Measurements from ENCODE around the gene LRRC57. TPM values are rescaled to one million over a fixed set of nuclear protein-coding genes. Genes with fewer than 3 reads are reported as not detected.

The LRRC57 gene
- total RNA-seq, 1 experiment from 2014 or later = 16.6 TPM

DNA sequence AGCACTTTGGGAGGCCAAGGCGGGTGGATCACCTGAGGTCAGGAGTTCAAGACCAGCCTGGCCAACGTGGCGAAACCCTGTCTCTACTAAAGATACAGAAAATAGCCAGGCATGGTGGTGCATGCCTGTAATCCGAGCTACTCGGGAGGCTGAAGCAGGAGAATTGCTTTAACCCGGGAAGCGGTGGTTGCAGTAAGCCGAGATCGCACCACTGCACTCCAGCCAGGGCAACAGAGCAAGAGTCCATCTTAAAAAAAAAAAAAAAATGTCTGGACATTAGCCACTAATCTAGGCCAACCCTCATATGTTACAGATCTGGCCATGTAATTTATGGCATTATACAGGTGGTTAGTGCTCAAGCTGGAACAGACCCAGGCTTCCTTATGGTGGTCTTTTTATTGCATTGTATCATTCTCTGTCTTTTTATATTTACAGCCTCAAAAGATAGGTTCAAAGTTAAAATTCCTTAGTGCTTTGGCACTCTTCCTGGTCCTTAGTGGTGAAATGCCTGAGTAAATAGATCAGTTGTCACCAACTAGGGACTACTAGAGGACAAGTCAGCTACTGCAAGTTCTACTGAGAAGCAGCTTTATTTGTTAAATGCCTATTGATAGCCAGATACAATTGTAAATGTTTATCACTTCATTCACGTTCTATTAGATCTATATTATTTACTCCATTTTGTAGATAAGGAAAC, 42.8 kb upstream of the LRRC57 start:
- H3K27me3 ChIP-seq (ENCODE audit: insufficient read depth, low read length) = no peaks in the 10 kb centered on the region
- no TSS peak for BruUV-seq (replicated peaks)

More for the DNA sequence above, 42.8 kb upstream of the LRRC57 start:
- Histone ChIP-seq H3K36me3 (ENCODE audit: control insufficient read depth in 1 of 2, insufficient read depth in 2 of 2, low read length in 2 of 2) (no peaks in the 10 kb centered on the region), H4K20me1 (ENCODE audit: insufficient read depth) (no peaks in the 10 kb centered on the region), H3K79me2 (ENCODE audit: insufficient read depth, low read length) (no peaks in the 10 kb centered on the region), H3K4me1 (ENCODE audit: control insufficient read depth in 1 of 2, insufficient read depth in 2 of 2, low read length in 2 of 2) (peaks cover 3 to 8% of the 10 kb centered on the region in 2 experiments; a peak in 3 of 4 replicates), H2AFZ (ENCODE audit: low read depth, low read length, poor library complexity, severe bottlenecking) (no peak overlapping the region), H3K9me2 (ENCODE audit: insufficient read depth) (no peaks in the 10 kb centered on the region), H3K27ac (ENCODE audit: low read depth, low read length) (no peak overlapping the region), H3K4me3 (replicated peaks in 1 of 2; ENCODE audit: low read depth in 1 of 2, low read length in 2 of 2) (no peak overlapping the region), H3K9ac (ENCODE audit: low read length) (no peak overlapping the region), H3K4me2 (ENCODE audit: low read length) (no peak overlapping the region), H3K9me3 (ENCODE audit: control insufficient read depth in 1 of 2, insufficient read depth in 1 of 2, low read depth in 1 of 2, low read length in 2 of 2) (no peaks in the 10 kb centered on the region)
- DNase-seq (ENCODE audit: low read depth, low spot score) (no peak), ATAC-seq (peak; percentile 83)
- intact Hi-C loops (cut with micrococcal nuclease) = no loop called here
- TF ChIP-seq, protein P1, sequence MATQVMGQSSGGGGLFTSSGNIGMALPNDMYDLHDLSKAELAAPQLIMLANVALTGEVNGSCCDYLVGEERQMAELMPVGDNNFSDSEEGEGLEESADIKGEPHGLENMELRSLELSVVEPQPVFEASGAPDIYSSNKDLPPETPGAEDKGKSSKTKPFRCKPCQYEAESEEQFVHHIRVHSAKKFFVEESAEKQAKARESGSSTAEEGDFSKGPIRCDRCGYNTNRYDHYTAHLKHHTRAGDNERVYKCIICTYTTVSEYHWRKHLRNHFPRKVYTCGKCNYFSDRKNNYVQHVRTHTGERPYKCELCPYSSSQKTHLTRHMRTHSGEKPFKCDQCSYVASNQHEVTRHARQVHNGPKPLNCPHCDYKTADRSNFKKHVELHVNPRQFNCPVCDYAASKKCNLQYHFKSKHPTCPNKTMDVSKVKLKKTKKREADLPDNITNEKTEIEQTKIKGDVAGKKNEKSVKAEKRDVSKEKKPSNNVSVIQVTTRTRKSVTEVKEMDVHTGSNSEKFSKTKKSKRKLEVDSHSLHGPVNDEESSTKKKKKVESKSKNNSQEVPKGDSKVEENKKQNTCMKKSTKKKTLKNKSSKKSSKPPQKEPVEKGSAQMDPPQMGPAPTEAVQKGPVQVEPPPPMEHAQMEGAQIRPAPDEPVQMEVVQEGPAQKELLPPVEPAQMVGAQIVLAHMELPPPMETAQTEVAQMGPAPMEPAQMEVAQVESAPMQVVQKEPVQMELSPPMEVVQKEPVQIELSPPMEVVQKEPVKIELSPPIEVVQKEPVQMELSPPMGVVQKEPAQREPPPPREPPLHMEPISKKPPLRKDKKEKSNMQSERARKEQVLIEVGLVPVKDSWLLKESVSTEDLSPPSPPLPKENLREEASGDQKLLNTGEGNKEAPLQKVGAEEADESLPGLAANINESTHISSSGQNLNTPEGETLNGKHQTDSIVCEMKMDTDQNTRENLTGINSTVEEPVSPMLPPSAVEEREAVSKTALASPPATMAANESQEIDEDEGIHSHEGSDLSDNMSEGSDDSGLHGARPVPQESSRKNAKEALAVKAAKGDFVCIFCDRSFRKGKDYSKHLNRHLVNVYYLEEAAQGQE (IDR thresholded peaks at IDR 0.05; ENCODE audit: low read depth) = no peak
- no peak for TF ChIP-seq FOSL1 (IDR thresholded peaks at IDR 0.05; ENCODE audit: low read depth)
- TF ChIP-seq SRF (IDR thresholded peaks at IDR 0.05; ENCODE audit: low read depth) = no peak
- no peak for TF ChIP-seq TCF7L2 (IDR thresholded peaks at IDR 0.05; ENCODE audit: borderline replicate concordance, extremely low read depth, insufficient read depth, insufficient read length)
- no peak for TF ChIP-seq SP1 (IDR thresholded peaks at IDR 0.05; ENCODE audit: low read depth)
- no peak for TF ChIP-seq ZFX (IDR thresholded peaks at IDR 0.05)
- no peak for TF ChIP-seq POLR2AphosphoS5 (IDR thresholded peaks at IDR 0.05; ENCODE audit: low read depth, low read length)
- TF ChIP-seq, protein P2, sequence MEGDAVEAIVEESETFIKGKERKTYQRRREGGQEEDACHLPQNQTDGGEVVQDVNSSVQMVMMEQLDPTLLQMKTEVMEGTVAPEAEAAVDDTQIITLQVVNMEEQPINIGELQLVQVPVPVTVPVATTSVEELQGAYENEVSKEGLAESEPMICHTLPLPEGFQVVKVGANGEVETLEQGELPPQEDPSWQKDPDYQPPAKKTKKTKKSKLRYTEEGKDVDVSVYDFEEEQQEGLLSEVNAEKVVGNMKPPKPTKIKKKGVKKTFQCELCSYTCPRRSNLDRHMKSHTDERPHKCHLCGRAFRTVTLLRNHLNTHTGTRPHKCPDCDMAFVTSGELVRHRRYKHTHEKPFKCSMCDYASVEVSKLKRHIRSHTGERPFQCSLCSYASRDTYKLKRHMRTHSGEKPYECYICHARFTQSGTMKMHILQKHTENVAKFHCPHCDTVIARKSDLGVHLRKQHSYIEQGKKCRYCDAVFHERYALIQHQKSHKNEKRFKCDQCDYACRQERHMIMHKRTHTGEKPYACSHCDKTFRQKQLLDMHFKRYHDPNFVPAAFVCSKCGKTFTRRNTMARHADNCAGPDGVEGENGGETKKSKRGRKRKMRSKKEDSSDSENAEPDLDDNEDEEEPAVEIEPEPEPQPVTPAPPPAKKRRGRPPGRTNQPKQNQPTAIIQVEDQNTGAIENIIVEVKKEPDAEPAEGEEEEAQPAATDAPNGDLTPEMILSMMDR (IDR thresholded peaks at IDR 0.05 in 2 of 3, conservative IDR thresholded peaks at IDR 0.05 in 1 of 3; ENCODE audit: borderline replicate concordance in 1 of 3, insufficient read depth in 1 of 3, low read depth in 2 of 3, low read length in 2 of 3) = peak in 2 of 3 experiments; percentile 45 to 53; a peak in 4 of 6 replicates
- TF ChIP-seq SIN3A (IDR thresholded peaks at IDR 0.05; ENCODE audit: low read depth) = no peak
- TF ChIP-seq POLR2A (IDR thresholded peaks at IDR 0.05; ENCODE audit: borderline replicate concordance, extremely low read depth, insufficient read depth, insufficient read length) = no peak
- TF ChIP-seq CEBPB (IDR thresholded peaks at IDR 0.05; ENCODE audit: low read depth) = no peak
- peak; percentile 17 for TF ChIP-seq RAD21 (IDR thresholded peaks at IDR 0.05; ENCODE audit: low read depth)
- TF ChIP-seq EZH2 (IDR thresholded peaks at IDR 0.05) = no peak
- POLR2A ChIA-PET = interaction anchor here (1.0 to 1.3 kb wide), 2 partner anchors 9 to 16 kb away, joined by 4 to 8 read pairs; partner anchors contain the start of gene STARD9
- RAD21 ChIA-PET (ENCODE audit: low non-redundant PET in 1 of 2, low total read pairs in 2 of 2, uncharacterized antibody in 2 of 2, unreplicated experiment in 2 of 2) = no interaction called here
- CTCF ChIA-PET = interaction anchor here (1.0 to 1.5 kb wide), 3 partner anchors 8 to 16 kb away, joined by 3 to 8 read pairs (median 7); partner anchors contain the start of gene STARD9
